GM18868 (cell line): Measurements from ENCODE around the gene PRKAB1.
"Not testable (repeated sequence)": the region's sequence is repeated elsewhere in the genome, so short reads cannot be mapped to it uniquely, and the experiment has no call there.

Experiments used
- ATAC-seq: cut with Tn5 transposase; IDR thresholded peaks from one replicate; pipeline ENCODE4 v1.9.1; 2021; ENCODE audit warnings: mild to moderate bottlenecking, moderate library complexity; ENCODE audit not compliant: unreplicated experiment

PRKAB1 gene

DNA sequence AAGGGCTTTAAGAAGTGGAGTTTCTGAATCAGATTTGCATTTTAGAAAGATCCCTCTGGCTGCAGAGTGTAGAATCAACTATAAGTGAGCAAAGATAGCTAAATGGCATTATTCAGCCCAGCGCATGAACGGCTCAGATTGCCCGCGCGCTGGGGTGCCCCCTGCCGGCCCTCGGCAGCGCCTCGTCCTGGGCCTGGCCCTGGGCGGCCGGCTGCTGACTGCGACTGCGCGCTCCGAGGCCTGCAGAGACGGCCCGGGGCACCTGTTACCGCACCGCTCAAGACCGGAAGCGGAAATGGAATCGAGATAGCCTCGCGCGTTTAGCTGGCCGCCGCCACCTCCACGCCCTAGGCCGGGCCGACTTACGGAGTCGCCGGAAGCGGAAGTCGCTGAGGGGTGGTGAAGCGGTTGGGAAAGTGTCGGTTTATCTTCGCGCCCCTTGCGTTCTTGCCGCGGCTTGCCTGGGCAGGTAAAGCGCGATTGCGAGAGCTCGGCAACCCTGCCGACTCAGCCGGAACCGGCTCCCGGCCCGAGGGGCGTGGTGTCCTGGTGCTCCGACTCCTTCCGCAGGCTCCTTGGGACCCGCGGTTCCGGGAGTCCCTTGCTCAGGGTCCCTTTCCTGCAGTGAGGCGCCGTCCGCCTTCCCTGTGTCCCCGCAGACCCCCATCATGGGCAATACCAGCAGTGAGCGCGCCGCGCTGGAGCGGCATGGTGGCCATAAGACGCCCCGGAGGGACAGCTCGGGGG is at the start of gene PRKAB1:
TSS of gene PRKAB1 (plus strand) at position 557 of the 747 bp plus-strand sequence. CDS start at position 669, 112 bp downstream.
- ATAC-seq: peak; percentile 94

GRCh38 chr12:119618328-119618896 is 49.5 kb upstream of the PRKAB1 start:
- not testable (repeated sequence) for ATAC-seq

- no peak for ATAC-seq
Observed at GRCh38 chr12:119620490-119620889, 47.4 kb upstream of the PRKAB1 start.

DNA sequence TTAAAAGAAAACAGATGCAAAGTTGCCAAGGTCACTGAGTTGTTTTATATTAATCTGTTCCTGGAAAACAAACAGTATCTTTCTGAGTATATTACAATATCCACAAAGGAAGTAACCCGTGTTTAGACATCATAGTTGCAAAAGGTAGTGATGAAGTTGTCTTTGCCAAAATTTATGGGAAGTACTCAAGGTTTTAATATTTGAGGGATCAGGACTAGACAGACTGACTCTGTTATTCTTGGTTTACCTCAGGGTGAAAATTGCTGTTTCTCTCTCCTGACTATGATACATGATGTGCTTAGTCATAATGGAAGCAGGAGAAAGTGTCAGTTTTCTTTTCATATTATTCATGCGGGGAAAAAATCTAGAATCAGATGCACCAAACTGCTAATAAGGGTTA is 46.1 kb upstream of the PRKAB1 start:
- no peak for ATAC-seq

DNA sequence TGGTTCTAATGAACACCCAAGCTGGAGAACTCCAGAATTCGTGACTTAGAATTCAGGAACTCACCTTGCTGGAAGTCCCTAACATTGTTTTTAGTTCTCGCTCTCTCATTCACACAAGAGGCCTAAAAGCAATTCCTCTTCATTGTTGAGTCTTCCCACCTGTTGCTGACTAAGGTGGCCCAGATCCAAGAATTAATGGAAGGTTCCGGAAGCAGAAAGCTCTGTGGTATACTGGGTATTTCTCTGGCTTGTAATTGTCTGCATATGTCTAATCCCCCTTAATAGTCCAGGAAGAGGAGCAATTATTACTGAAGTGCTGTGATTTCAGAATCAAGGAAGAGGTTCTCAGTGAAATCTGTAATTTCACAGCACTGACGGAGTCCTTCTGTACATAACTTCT is 43.0 kb upstream of the PRKAB1 start:
- no peak for ATAC-seq

GRCh38 chr12:119627019-119627643 is 40.8 kb upstream of the PRKAB1 start:
- no peak for ATAC-seq

DNA sequence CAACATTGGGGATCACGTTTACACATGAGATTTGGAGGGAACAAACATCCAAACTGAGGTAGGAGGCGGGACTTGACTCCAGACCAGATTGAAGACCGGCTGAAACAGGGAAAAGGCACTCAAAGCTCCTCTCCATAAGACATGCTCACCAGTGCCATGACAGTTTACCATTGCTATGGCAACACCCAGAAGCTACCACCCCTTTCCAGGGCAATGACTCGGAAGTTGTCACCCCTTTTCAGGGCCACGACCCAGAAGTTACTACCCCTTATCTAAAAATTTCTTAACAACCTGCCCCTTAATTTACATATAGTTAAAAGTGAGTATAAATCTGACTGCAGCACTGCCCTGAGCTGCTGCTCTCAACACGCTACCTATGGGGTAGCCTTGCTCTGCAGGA is 40.2 kb upstream of the PRKAB1 start:
- ATAC-seq: no peak

DNA sequence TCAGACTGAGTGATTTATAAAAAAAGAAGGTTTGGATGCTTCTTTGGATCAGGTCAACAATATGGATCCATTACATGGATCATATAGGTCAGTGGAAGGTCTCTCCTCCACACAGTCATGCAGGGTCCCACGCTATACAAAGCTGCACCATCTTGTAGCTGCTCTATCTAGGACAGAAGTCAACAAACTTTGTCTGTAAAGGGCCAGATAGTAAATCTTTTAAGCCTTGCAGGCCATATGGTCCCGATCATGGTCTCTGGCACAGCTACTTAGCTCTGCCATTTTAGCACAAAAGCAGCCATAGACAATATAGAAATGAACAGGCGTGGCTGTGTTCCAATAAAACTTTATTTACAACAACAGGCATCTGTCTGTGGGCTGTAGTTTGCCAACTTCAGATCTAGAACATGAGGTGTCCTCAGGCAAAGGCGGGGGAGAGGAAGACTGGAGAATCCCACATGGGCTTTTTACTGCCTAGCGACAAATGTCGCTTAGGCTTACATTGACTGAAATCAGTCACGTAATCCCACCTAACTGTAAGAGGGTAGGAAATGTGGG is 37.6 kb upstream of the PRKAB1 start:
- ATAC-seq: no peak

DNA sequence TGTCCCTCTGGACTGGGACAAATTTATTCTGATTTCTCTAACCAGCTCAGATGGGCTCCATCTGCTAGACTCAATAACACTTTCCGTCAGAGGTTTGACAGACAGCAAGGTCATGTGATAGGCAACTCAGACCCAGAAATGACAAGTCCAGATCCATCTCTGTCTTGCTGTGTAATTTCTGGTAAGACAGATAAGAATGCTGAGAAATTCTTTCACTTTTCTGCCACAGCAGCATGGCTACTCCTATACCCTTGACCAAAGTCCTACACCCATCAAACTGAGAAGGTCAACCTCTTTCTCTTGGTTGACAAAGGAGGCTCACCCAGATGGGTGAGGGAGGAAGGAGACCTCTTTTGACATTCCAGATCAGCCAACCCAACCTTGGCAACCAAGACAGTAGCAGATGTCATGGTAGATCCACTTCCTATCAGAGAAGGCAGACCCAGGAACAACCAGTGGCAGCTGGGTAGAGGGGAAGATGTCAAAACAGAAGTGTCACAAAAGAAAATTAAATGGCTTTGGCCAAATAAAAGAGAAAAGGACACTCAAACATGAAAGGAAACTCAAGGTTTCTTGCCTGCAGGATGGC is 36.9 kb upstream of the PRKAB1 start:
- no peak for ATAC-seq

- ATAC-seq: no peak
Observed at GRCh38 chr12:119631930-119632678, 35.8 kb upstream of the PRKAB1 start.

DNA sequence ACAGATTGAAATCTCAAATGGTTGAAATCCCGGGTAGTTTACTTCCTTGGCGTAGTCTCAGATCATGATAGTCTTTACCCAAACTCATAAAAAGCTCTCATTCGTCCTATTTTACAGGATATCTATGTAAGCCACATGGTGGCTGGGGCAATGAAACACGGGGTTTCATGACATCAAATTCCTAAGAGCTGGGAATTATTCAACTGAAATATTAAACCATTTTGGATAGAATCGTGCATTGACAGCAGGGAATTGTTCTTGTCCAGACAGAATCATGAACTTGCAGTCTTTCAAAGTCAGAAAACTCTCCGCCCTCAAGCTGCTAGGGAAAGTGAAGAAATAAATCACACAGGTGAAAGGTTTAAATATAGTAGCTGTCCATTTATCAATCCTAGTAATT is 33.2 kb upstream of the PRKAB1 start:
- no peak for ATAC-seq

DNA sequence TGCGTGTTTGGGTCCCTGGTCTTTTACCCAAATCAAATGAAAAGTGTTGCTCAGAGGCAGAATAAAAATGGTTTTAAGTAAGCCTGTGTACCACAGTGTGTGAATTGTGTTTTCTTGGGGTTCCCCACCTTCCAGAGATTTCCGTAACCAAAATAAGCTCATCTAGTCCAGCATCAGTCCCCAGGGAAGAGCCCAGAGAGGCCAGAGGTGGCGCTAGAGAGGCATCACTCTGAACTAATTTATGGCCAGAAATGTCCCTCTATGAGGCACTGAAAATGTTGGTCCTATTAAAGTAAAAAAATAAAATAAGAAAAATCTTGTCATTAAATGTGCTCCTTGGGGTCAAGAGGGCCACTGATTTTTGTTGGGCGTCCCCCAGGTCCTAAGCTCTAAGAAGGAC is 24.9 kb upstream of the PRKAB1 start:
- ATAC-seq: no peak

GRCh38 chr12:119644930-119645329 is 23.0 kb upstream of the PRKAB1 start:
- no peak for ATAC-seq

GRCh38 chr12:119645535-119646059 is 22.3 kb upstream of the PRKAB1 start:
- no peak for ATAC-seq

DNA sequence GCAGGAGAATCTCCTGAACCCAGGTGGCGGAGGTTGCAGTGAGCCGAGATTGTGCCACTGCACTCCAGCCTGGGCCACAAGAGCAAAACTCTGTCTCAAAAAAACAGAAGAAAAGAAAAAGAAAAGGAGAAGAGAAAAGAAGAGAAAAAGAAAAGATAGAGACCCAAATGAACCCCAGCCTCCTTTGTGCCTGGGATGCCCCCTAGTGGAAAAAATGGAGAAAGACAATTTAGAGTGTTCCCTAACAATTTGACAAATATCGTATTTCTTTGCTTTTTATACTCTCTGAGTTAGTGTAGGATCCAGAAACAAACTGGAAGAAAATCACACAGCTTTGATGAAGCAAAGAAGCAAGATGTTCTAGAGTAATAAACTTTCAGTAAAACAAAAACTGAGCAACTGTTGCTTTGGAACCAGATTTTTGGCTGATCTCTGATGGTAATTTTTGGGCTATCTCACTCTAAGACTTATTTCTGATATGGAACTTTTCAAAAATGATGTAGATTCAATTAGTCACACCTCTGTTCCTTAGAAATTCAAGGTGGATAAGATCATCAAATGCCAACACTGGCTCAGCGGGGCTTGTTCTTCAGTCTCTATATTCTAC is 18.6 kb upstream of the PRKAB1 start:
- no peak for ATAC-seq

GRCh38 chr12:119652665-119653064 is 15.3 kb upstream of the PRKAB1 start:
- no peak for ATAC-seq

DNA sequence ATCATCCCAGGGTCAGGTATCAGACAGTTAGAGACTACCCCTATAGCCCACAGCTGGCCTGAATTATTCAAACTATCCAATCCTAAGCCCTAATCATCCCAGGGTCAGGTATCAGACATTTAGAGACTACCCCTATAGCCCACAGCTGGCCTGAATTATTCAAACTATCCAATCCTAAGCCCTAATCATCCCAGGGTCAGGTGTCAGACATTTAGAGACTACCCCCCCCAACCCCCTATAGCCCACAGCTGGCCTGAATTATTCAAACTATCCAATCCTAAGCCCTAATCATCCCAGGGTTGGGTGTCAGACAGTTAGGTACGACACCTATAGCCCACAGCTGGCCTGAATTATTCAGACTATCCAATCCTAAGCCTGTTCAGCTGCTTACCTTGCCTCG is 10.9 kb upstream of the PRKAB1 start:
- not testable (repeated sequence) for ATAC-seq

GRCh38 chr12:119658166-119658565 is 9.8 kb upstream of the PRKAB1 start:
- not testable (repeated sequence) for ATAC-seq

GRCh38 chr12:119659289-119659897 is 8.5 kb upstream of the PRKAB1 start:
- ATAC-seq: no peak

DNA sequence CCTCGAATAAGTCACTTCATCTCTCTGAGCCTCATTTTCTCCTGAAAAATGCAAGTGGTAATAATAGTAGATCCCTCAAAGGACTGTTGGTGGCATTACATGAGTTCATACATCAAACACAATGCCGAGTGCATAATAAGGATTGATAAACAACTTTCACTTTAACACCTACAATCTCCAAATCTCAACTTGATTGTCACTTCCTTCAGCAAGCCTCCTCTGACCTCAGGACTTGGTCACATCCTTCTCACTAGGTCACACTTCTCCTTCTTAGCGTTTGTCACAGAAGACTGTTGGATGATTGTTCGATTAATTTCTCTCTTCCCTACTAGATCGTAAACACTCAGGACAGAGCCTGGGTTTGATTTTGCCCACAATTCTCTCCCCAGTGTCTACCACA is 7.9 kb upstream of the PRKAB1 start:
- ATAC-seq: no peak
